Ovary (tissue), 3 donors: Measurements from ENCODE around the gene ATP13A3.

Experiments used
- POLR2A ChIP-seq: fragments of 450-650 bp; IDR thresholded peaks from one replicate; pipeline ENCODE4 v1.6.1; 2017; ENCODE audit warnings: antibody characterized with exemption, mild to moderate bottlenecking, moderate library complexity
- TF ChIP-seq, protein P1 (sequence below), 3 donors: fragments of 450-650 bp in 2 of 3; fragments of 200-600 bp in 1 of 3; IDR thresholded peaks; one replicate each; pipeline versions ENCODE4 v1.5.1 to v1.8.0; 2016 to 2022; ENCODE audit warnings: antibody characterized with exemption in 3 of 3, mild to moderate bottlenecking in 1 of 3
- donor health status: DM: no; HTN: no; CAD: no.

DNA sequence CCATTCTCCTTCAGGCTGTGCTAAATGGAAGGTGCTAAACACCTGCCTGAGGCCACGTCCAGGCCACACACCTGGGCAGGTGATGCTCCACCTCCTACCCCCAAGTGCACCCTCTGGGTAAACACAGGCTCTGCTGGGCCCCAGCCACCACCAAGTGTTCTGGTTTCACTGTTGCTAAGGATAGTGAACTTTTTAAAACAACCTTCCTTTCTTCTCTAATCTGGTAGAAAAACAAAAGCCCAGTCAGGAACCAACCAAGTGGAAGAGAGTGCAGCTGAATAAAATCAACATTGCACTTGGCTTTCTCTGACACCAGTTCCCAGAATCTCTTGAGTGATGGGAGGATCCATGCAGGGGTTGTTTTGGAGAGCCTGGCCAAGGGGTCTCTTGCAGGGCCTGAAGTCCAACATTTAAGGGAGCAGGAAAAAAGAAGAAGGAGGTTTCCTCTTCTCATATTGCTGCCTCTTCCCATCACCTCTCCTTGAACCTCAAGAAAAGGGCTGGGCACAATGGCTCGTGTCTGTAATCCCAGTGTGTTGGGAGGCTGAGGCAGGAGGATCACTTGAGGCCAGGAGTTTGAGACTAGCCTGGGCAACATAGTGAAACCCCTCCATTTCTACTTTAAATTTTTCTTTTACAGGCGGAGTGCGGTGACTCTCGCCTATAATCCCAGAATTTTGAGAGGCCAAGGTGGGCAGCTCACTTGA is 26.2 kb upstream of the ATP13A3 start:
- TF ChIP-seq, protein P1, sequence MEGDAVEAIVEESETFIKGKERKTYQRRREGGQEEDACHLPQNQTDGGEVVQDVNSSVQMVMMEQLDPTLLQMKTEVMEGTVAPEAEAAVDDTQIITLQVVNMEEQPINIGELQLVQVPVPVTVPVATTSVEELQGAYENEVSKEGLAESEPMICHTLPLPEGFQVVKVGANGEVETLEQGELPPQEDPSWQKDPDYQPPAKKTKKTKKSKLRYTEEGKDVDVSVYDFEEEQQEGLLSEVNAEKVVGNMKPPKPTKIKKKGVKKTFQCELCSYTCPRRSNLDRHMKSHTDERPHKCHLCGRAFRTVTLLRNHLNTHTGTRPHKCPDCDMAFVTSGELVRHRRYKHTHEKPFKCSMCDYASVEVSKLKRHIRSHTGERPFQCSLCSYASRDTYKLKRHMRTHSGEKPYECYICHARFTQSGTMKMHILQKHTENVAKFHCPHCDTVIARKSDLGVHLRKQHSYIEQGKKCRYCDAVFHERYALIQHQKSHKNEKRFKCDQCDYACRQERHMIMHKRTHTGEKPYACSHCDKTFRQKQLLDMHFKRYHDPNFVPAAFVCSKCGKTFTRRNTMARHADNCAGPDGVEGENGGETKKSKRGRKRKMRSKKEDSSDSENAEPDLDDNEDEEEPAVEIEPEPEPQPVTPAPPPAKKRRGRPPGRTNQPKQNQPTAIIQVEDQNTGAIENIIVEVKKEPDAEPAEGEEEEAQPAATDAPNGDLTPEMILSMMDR (IDR thresholded peaks at IDR 0.05) = no peak
- TF ChIP-seq POLR2A = no peak
